Mesenchymal stem cell (in vitro differentiated cells and primary cell): Measurements from ENCODE around the gene C2CD4C.

Experiments used
- DNase-seq: peaks from one replicate; pipeline ENCODE4 v3.0.0-alpha.2; 2013
- H2AFZ ChIP-seq: one replicate; pipeline ENCODE4 v1.6.1; 2013; ENCODE audit warnings: low read depth, mild to moderate bottlenecking, control low read depth, inconsistent platforms, low read length, moderate library complexity
- H2AK5ac ChIP-seq: 2 replicates; pipeline ENCODE4 v1.6.1; 2013; ENCODE audit warnings: low read length, moderate library complexity, mild to moderate bottlenecking, inconsistent platforms; ENCODE audit not compliant: severe bottlenecking
- H2BK120ac ChIP-seq: one replicate; pipeline ENCODE4 v1.6.1; 2013; ENCODE audit warnings: low read depth, mild to moderate bottlenecking, inconsistent platforms, low read length, moderate library complexity
- H2BK12ac ChIP-seq, 2 experiments: one replicate each; pipeline ENCODE4 v1.6.1; 2013; ENCODE audit warnings: inconsistent platforms in 2 of 2, low read length in 2 of 2, mild to moderate bottlenecking in 2 of 2, moderate library complexity in 2 of 2, control low read depth in 1 of 2
- H2BK15ac ChIP-seq: one replicate; pipeline ENCODE4 v1.6.1; 2013; ENCODE audit warnings: mild to moderate bottlenecking, low read depth, inconsistent platforms; ENCODE audit not compliant: poor library complexity, severe bottlenecking
- H2BK5ac ChIP-seq: 2 replicates; pipeline ENCODE4 v1.6.1; 2013; ENCODE audit warnings: low read depth, mild to moderate bottlenecking, low read length, control low read depth, inconsistent platforms; ENCODE audit not compliant: poor library complexity, severe bottlenecking
- H3K14ac ChIP-seq, 2 experiments: one replicate each; pipeline ENCODE4 v1.6.1; 2013; ENCODE audit warnings: inconsistent platforms in 2 of 2, low read length in 2 of 2, control low read depth in 1 of 2, mild to moderate bottlenecking in 1 of 2, moderate library complexity in 1 of 2
- H3K18ac ChIP-seq, 2 experiments: one replicate each; pipeline ENCODE4 v1.6.1; 2013; ENCODE audit warnings: inconsistent platforms in 2 of 2, low read length in 2 of 2, control low read depth in 1 of 2, low read depth in 1 of 2, mild to moderate bottlenecking in 1 of 2
- H3K23ac ChIP-seq, 2 experiments: one replicate each; pipeline ENCODE4 v1.6.1; 2013; ENCODE audit warnings: inconsistent platforms in 2 of 2, low read length in 2 of 2, mild to moderate bottlenecking in 2 of 2, moderate library complexity in 2 of 2, control low read depth in 1 of 2
- H3K27ac ChIP-seq: 2 replicates; pipeline ENCODE4 v1.5.1; 2013; ENCODE audit warnings: mild to moderate bottlenecking, moderate library complexity, low read length, control low read depth, inconsistent platforms; ENCODE audit not compliant: poor library complexity, severe bottlenecking
- H3K27me3 ChIP-seq, 2 experiments: 2 replicates each; pipeline versions ENCODE4 v1.6.1 to v1.7.0; 2013; ENCODE audit warnings: low read length in 2 of 2, mild to moderate bottlenecking in 2 of 2, moderate library complexity in 2 of 2, control low read depth in 1 of 2, inconsistent platforms in 1 of 2; ENCODE audit not compliant: control insufficient read depth in 1 of 2, insufficient read depth in 1 of 2
- H3K36me3 ChIP-seq, 2 experiments: 2 replicates each; pipeline versions ENCODE4 v1.6.1 to v1.7.0; 2013; ENCODE audit warnings: low read length in 2 of 2, control low read depth in 1 of 2, inconsistent platforms in 1 of 2, low read depth in 1 of 2, mild to moderate bottlenecking in 1 of 2; ENCODE audit not compliant: insufficient read depth in 2 of 2, control insufficient read depth in 1 of 2
- H3K4ac ChIP-seq, 2 experiments: one replicate each; pipeline ENCODE4 v1.6.1; 2013; ENCODE audit warnings: inconsistent platforms in 2 of 2, low read length in 2 of 2, mild to moderate bottlenecking in 2 of 2, moderate library complexity in 2 of 2, control low read depth in 1 of 2, low read depth in 1 of 2
- H3K4me1 ChIP-seq: 2 replicates; pipeline ENCODE4 v1.6.1; 2013; ENCODE audit warnings: low read depth, low read length, control low read depth; ENCODE audit not compliant: control insufficient read depth, insufficient read depth
- H3K4me2 ChIP-seq: 2 replicates; pipeline ENCODE4 v1.6.1; 2013; ENCODE audit warnings: low read length, mild to moderate bottlenecking, inconsistent platforms; ENCODE audit not compliant: poor library complexity, severe bottlenecking
- H3K4me3 ChIP-seq, 2 experiments: 2 replicates each; pipeline versions ENCODE4 v1.5.1 to v1.7.0; 2013; ENCODE audit warnings: low read length in 2 of 2, mild to moderate bottlenecking in 2 of 2, control low read depth in 1 of 2, low read depth in 1 of 2; ENCODE audit not compliant: insufficient read depth in 1 of 2
- H3K79me1 ChIP-seq: replicated peaks from 2 replicates; pipeline ENCODE4 v1.6.1; 2013; ENCODE audit warnings: mild to moderate bottlenecking, control low read depth, low read length, inconsistent platforms; ENCODE audit not compliant: poor library complexity, severe bottlenecking
- H3K9ac ChIP-seq: 2 replicates; pipeline ENCODE4 v1.7.0; 2013; ENCODE audit warnings: mild to moderate bottlenecking, low read length, moderate library complexity
- H3K9me3 ChIP-seq: 2 replicates; pipeline ENCODE4 v1.7.0; 2013; ENCODE audit warnings: mild to moderate bottlenecking, low read length; ENCODE audit not compliant: control insufficient read depth
- H4K8ac ChIP-seq: one replicate; pipeline ENCODE4 v1.6.1; 2013; ENCODE audit warnings: inconsistent platforms, mild to moderate bottlenecking, low read length, moderate library complexity
- H4K91ac ChIP-seq: one replicate; pipeline ENCODE4 v1.6.1; 2013; ENCODE audit warnings: mild to moderate bottlenecking, low read length, inconsistent platforms
- WGBS: methylation state at CpG from one replicate; pipeline ENCODE4 v1.1.7; 2013; ENCODE audit warnings: mixed read lengths; 5-methylcytosine and 5-hydroxymethylcytosine counted together

C2CD4C gene

DNA sequence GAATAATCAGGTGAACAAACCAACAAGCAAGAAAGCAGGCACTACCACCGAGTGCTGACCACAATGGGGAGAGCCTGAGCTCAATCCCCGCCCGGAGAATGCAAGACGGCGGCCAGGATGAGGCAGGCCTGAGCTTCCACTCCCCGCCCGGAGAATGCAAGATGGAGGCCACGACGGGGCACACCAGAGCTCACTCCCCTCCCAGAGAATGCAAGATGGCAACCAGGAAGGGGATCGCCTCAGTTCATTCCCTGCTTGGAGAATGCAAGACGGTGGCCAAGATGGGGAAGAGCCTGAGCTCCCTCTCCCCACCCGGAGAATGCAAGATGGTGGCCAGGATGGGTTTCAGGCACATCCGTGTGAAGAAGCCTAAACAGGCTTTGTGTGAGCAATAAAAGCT lies 39.7 kb downstream of the C2CD4C start:
- H4K8ac ChIP-seq, result no peak overlapping the region
- no peaks in the 10 kb centered on the region for H3K4me1 ChIP-seq
- H2BK120ac ChIP-seq, result no peak overlapping the region
- no peak overlapping the region for H3K14ac ChIP-seq
- DNase-seq, result no peak
- H3K4me2 ChIP-seq, result no peak overlapping the region
- no peak overlapping the region for H2AK5ac ChIP-seq
- H4K91ac ChIP-seq, result no peak overlapping the region
- no peak overlapping the region for H3K18ac ChIP-seq
- no peak overlapping the region for H2BK5ac ChIP-seq
- H3K27me3 ChIP-seq, result peaks cover 84 to 89% of the 10 kb centered on the region in 2 experiments
- no peaks in the 10 kb centered on the region for H3K36me3 ChIP-seq
- no peak overlapping the region for H3K23ac ChIP-seq
- no peaks in the 10 kb centered on the region for H3K79me1 ChIP-seq
- H3K27ac ChIP-seq, result no peak overlapping the region
- H3K4me3 ChIP-seq, result no peak overlapping the region
- no peaks in the 10 kb centered on the region for H3K9me3 ChIP-seq
- no peak overlapping the region for H3K9ac ChIP-seq
- H2BK12ac ChIP-seq, result no peak overlapping the region
- no peak overlapping the region for H2AFZ ChIP-seq
- H2BK15ac ChIP-seq, result no peak overlapping the region
- no peak overlapping the region for H3K4ac ChIP-seq
- WGBS, result 83% methylated on average over 13 of the region's 13 CpGs

DNA sequence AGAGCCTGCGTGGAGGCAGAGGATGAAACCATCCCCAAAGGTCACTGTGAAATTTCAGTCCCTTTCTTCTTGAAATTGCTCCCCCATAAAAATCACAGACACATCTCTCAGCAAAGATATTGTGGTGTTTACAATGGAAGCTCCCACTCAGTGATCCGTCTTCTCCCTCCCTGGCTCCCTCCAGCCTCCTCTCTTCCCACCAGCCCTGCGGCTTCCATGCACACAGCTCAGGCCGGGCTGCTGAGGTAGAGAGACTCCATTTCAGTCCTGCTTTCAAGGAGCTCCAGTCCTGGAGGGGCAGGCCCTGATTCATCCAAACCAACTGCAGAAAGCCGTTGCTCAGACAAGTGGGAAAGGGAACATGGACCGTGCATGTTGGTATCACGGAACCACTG lies 40.3 kb downstream of the C2CD4C start:
- 86% methylated on average over 7 of the region's 7 CpGs for WGBS

DNA sequence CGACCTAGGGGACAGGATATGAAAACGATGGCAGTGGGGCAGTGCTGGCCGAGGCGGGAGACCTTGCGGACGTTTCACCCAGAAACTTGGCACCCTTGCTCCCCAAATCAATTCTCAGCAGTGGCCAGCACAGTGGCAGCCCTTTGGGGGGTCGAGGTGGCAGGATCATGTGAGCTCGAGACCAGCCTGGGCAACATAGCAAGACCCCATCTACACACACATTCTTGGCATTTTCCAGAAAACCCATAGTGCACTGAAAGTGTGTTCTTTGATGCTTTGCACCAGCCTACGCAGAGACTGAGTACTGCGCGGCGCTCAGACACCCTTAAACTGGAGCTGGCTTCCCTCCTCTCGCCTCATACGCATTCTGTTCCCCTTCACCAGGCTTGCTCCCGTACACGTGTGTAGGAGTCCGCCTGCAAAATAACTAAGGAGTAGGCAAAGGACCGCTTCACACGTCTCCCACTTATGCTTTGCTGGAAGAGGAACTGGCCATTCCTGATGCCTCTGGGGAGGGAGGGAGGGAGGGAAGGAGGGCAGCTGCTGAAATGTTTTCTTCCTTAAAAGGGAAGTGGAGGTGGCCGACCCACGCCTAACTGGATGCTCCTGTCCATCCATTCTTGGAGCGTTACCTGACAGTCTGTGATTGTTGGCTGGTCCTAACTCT lies 40.9 kb downstream of the C2CD4C start:
- Histone ChIP-seq H2BK120ac (no peak overlapping the region), H4K8ac (no peak overlapping the region), H3K79me1 (no peaks in the 10 kb centered on the region), H3K27me3 (peaks cover 72 to 78% of the 10 kb centered on the region in 2 experiments), H2AK5ac (no peak overlapping the region), H3K9ac (no peak overlapping the region), H2BK15ac (no peak overlapping the region), H3K4me2 (no peak overlapping the region), H4K91ac (no peak overlapping the region), H3K4ac (no peak overlapping the region), H3K36me3 (no peaks in the 10 kb centered on the region), H3K18ac (no peak overlapping the region), H3K9me3 (no peaks in the 10 kb centered on the region), H3K4me1 (no peaks in the 10 kb centered on the region), H2AFZ (no peak overlapping the region), H3K23ac (no peak overlapping the region), H2BK5ac (no peak overlapping the region), H2BK12ac (no peak overlapping the region), H3K14ac (no peak overlapping the region), H3K27ac (no peak overlapping the region), H3K4me3 (no peak overlapping the region)
- 90% methylated on average over 22 of the region's 22 CpGs for WGBS
- DNase-seq, result no peak

More for the DNA sequence above, 40.3 kb downstream of the C2CD4C start:
- no peaks in the 10 kb centered on the region for H3K4me1 ChIP-seq
- H3K4me2 ChIP-seq, result no peak overlapping the region
- H3K9me3 ChIP-seq, result no peaks in the 10 kb centered on the region
- H3K79me1 ChIP-seq, result no peaks in the 10 kb centered on the region
- no peak overlapping the region for H3K4ac ChIP-seq
- no peak overlapping the region for H3K4me3 ChIP-seq
- H3K23ac ChIP-seq, result no peak overlapping the region
- H2BK5ac ChIP-seq, result no peak overlapping the region
- H2BK15ac ChIP-seq, result no peak overlapping the region
- no peak overlapping the region for H2BK12ac ChIP-seq
- H3K14ac ChIP-seq, result no peak overlapping the region
- no peak overlapping the region for H2BK120ac ChIP-seq
- no peak overlapping the region for H3K27ac ChIP-seq
- no peak overlapping the region for H2AK5ac ChIP-seq
- no peak for DNase-seq
- H3K18ac ChIP-seq, result no peak overlapping the region
- H4K91ac ChIP-seq, result no peak overlapping the region
- H2AFZ ChIP-seq, result no peak overlapping the region
- H3K9ac ChIP-seq, result no peak overlapping the region
- peaks cover 78 to 84% of the 10 kb centered on the region in 2 experiments for H3K27me3 ChIP-seq
- no peak overlapping the region for H4K8ac ChIP-seq
- no peaks in the 10 kb centered on the region for H3K36me3 ChIP-seq

DNA sequence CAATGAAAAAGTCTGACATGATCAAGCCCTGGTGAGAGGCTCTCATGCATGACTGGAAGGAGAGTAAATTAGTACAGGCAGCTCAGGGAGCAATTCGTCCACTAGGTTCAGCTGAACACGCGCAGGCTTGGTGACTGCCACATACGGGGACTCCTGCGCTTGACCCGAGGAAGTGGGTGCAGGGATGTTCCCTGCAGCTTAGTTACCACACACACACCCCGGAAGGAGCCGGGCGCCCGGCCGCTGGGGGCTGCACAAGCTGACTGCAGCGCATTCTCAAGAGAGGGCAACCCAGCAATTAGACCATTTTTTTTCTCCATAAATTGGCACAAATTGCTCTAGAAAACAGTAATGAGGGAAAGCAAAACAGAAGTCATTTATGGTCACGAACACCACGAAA lies 41.4 kb downstream of the C2CD4C start:
- H2BK15ac ChIP-seq, result no peak overlapping the region
- H3K79me1 ChIP-seq, result no peaks in the 10 kb centered on the region
- H2BK120ac ChIP-seq, result no peak overlapping the region
- H3K4ac ChIP-seq, result no peak overlapping the region
- WGBS, result 91% methylated on average over 10 of the region's 14 CpGs
- H3K36me3 ChIP-seq, result no peaks in the 10 kb centered on the region
- no peak overlapping the region for H4K8ac ChIP-seq
- H3K9me3 ChIP-seq, result no peaks in the 10 kb centered on the region
- H3K18ac ChIP-seq, result no peak overlapping the region
- H2BK5ac ChIP-seq, result no peak overlapping the region
- no peak overlapping the region for H3K9ac ChIP-seq
- no peak overlapping the region for H3K27ac ChIP-seq
- no peak overlapping the region for H3K23ac ChIP-seq
- H3K14ac ChIP-seq, result no peak overlapping the region
- no peak overlapping the region for H2BK12ac ChIP-seq
- peaks cover 67 to 73% of the 10 kb centered on the region in 2 experiments for H3K27me3 ChIP-seq
- no peak overlapping the region for H4K91ac ChIP-seq
- H2AFZ ChIP-seq, result no peak overlapping the region
- no peaks in the 10 kb centered on the region for H3K4me1 ChIP-seq
- no peak overlapping the region for H3K4me2 ChIP-seq
- no peak overlapping the region for H3K4me3 ChIP-seq
- no peak for DNase-seq
- no peak overlapping the region for H2AK5ac ChIP-seq
